Smooth muscle cell (in vitro differentiated cells): ENCODE measurements around the gene CAPN14. TPM values are rescaled to one million over a fixed set of nuclear protein-coding genes. Genes with fewer than 3 reads are reported as not detected.

Experiments used
- DNase-seq: peaks from one replicate; lab custom pipeline; 2025; ENCODE audit not compliant: unreplicated experiment; lab: John Stamatoyannopoulos, UW
- H2AFZ ChIP-seq: fragments of 200-600 bp; sonication (generic); 2 replicates; pipeline ENCODE4 v1.6.0; 2016; ENCODE audit warnings: antibody characterized with exemption, low read depth, mild to moderate bottlenecking
- H3F3A ChIP-seq: fragments of 200-600 bp; sonication (generic); 2 replicates; pipeline ENCODE4 v1.6.0; 2017; ENCODE audit warnings: antibody characterized with exemption, low read depth
- H3K27ac ChIP-seq: fragments of 200-600 bp; sonication (generic); 2 replicates; pipeline ENCODE4 v1.5.1; 2016; ENCODE audit warnings: low read depth, mild to moderate bottlenecking
- H3K27me3 ChIP-seq: fragments of 200-600 bp; sonication (generic); 2 replicates; pipeline ENCODE4 v1.6.1; 2016; ENCODE audit warnings: low read depth, mild to moderate bottlenecking
- H3K36me3 ChIP-seq: fragments of 200-600 bp; sonication (generic); 2 replicates; pipeline ENCODE4 v1.5.1; 2016; ENCODE audit warnings: low read depth
- H3K4me1 ChIP-seq: fragments of 200-600 bp; sonication (generic); 2 replicates; pipeline ENCODE4 v1.5.1; 2016; ENCODE audit warnings: low read depth
- H3K4me2 ChIP-seq: fragments of 200-600 bp; sonication (generic); 2 replicates; pipeline ENCODE4 v1.6.0; 2016; ENCODE audit warnings: mild to moderate bottlenecking
- H3K4me3 ChIP-seq: fragments of 200-600 bp; sonication (generic); 2 replicates; pipeline ENCODE4 v1.5.1; 2016; ENCODE audit warnings: mild to moderate bottlenecking
- H3K79me2 ChIP-seq: fragments of 200-600 bp; sonication (generic); 2 replicates; pipeline ENCODE4 v1.6.0; 2016; ENCODE audit warnings: low read depth, mild to moderate bottlenecking
- H3K9ac ChIP-seq: fragments of 200-600 bp; sonication (generic); 2 replicates; pipeline ENCODE4 v1.6.0; 2016; ENCODE audit warnings: low read depth
- H3K9me3 ChIP-seq: fragments of 200-600 bp; sonication (generic); replicated peaks from 2 replicates; pipeline ENCODE4 v1.5.1; 2016; ENCODE audit warnings: low read depth
- H4K20me1 ChIP-seq: fragments of 200-600 bp; sonication (generic); 2 replicates; pipeline ENCODE4 v1.6.0; 2016; ENCODE audit warnings: low read depth
- WGBS: methylation state at CpG from one replicate; pipeline ENCODE4 v1.1.7; 2016; ENCODE audit warnings: low lambda C conversion rate; 5-methylcytosine and 5-hydroxymethylcytosine counted together
- polyA plus RNA-seq: library from polyadenylated mRNA; unstranded; fragments of >200 nt; fragmentation: Nextera tagmentation; extraction: Ambion mirVana; gene quantifications from 2 replicates; pipeline ENCODE4 v1.2.1, GENCODE V29; 2016
- total RNA-seq: library from RNA; depleted of rRNA; stranded (reverse); fragments of >200 nt; gene quantifications from 2 replicates; pipeline ENCODE4 v1.2.3, GENCODE V29; 2014
- TF ChIP-seq, protein P1 (sequence below): fragments of 200-600 bp; sonication (generic); IDR thresholded peaks from 2 replicates; pipeline ENCODE4 v1.5.1; 2017; ENCODE audit warnings: borderline replicate concordance, mild to moderate bottlenecking, antibody characterized with exemption; ENCODE audit not compliant: insufficient read depth, poor library complexity, severe bottlenecking

The CAPN14 gene
- total and polyA plus RNA-seq, 2 experiments from 2014 or later, result 0.13 to 0.55 TPM

DNA sequence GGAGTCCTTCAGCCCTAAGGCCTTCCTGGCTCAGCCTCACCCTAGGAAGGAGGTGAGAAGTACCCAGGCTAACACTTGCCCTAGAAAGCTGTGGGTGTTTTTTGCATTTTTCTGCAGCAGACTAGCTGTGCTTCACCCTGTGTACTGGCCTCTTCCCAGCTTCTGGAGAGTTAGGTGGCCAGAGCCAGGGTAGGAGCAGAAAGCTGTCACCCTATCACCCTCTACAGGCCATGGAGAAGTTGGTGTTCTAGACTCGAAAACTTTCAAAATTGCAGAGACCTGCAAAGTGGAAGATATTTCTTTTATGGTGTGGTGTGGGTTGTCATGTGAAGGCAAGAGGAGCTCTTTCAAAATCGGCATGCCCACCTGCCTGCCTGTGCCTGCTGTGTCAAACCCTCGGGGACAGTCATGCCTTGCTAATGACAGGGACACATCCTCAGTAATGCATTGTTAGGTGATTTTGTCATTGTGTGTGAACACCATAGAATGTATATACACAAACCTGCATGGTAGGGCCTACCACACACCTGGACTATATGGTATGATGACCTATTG lies 46.4 kb upstream of the CAPN14 start:
- no peaks in the 10 kb centered on the region for H3K79me2 ChIP-seq
- TF ChIP-seq, protein P1, sequence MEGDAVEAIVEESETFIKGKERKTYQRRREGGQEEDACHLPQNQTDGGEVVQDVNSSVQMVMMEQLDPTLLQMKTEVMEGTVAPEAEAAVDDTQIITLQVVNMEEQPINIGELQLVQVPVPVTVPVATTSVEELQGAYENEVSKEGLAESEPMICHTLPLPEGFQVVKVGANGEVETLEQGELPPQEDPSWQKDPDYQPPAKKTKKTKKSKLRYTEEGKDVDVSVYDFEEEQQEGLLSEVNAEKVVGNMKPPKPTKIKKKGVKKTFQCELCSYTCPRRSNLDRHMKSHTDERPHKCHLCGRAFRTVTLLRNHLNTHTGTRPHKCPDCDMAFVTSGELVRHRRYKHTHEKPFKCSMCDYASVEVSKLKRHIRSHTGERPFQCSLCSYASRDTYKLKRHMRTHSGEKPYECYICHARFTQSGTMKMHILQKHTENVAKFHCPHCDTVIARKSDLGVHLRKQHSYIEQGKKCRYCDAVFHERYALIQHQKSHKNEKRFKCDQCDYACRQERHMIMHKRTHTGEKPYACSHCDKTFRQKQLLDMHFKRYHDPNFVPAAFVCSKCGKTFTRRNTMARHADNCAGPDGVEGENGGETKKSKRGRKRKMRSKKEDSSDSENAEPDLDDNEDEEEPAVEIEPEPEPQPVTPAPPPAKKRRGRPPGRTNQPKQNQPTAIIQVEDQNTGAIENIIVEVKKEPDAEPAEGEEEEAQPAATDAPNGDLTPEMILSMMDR, result no peak
- no peak overlapping the region for H3K4me2 ChIP-seq
- H3K4me1 ChIP-seq, result no peaks in the 10 kb centered on the region
- H2AFZ ChIP-seq, result no peak overlapping the region
- no peaks in the 10 kb centered on the region for H3F3A ChIP-seq
- no peak for DNase-seq
- no peaks in the 10 kb centered on the region for H4K20me1 ChIP-seq
- no peak overlapping the region for H3K9ac ChIP-seq
- WGBS, result 92% methylated on average over 3 of the region's 3 CpGs
- no peak overlapping the region for H3K4me3 ChIP-seq
- no peaks in the 10 kb centered on the region for H3K27me3 ChIP-seq
- no peak overlapping the region for H3K27ac ChIP-seq
- no peaks in the 10 kb centered on the region for H3K36me3 ChIP-seq
- no peaks in the 10 kb centered on the region for H3K9me3 ChIP-seq

DNA sequence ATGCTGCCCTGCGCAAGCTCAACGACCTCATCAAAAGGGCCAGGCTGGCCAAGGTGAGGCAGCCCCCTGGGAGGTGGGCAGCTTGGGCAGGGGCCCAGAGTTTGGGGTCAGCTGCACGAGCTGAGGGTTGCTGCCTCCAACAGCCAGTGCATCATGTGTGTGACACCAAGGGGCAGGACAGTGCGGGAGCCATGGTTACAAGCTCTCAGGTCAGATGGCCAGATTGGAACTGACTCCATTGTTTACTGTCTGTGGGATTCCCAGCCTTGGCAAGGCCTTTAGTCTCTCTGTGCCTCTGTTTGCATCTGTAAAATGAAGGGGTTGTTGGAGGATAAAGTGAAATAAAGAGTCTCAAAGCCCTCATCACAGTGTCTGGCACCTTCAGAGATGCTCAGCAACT lies 43.6 kb upstream of the CAPN14 start:
- DNase-seq, result no peak
- H3K27ac ChIP-seq, result no peak overlapping the region
- H3K4me1 ChIP-seq, result no peaks in the 10 kb centered on the region
- H3K9me3 ChIP-seq, result no peaks in the 10 kb centered on the region
- no peak overlapping the region for H3K4me2 ChIP-seq
- no peaks in the 10 kb centered on the region for H3F3A ChIP-seq
- no peak overlapping the region for H3K9ac ChIP-seq
- H2AFZ ChIP-seq, result no peak overlapping the region
- no peak overlapping the region for H3K4me3 ChIP-seq
- WGBS, result 93% methylated on average over 4 of the region's 4 CpGs
- no peaks in the 10 kb centered on the region for H3K27me3 ChIP-seq
- H3K36me3 ChIP-seq, result no peaks in the 10 kb centered on the region
- peaks cover 14% of the 10 kb centered on the region for H4K20me1 ChIP-seq
- TF ChIP-seq, protein P1, result no peak
- H3K79me2 ChIP-seq, result no peaks in the 10 kb centered on the region

DNA sequence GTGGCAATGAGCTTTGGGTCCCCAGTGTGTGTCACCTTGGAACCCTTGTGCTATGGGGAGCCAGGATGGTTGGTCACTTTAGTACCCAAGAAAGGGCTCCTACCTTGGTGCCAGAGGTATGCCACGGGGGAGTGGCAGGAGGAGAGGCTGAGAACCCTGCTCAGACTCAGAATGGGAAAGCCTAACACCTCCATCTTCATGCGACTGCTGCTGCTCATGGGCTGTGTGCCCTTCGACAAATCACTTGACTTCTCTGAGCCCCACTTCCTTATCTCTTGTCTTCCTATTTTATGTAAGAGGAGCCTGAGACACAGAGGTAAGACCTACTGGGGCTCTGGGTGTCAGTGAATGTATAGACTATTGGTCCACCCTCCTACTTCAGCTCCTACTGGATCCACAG lies 41.8 kb upstream of the CAPN14 start:
- H3K4me1 ChIP-seq, result no peaks in the 10 kb centered on the region
- no peak overlapping the region for H2AFZ ChIP-seq
- DNase-seq, result no peak
- peaks cover 20% of the 10 kb centered on the region for H4K20me1 ChIP-seq
- H3K36me3 ChIP-seq, result no peaks in the 10 kb centered on the region
- H3K4me3 ChIP-seq, result no peak overlapping the region
- no peaks in the 10 kb centered on the region for H3F3A ChIP-seq
- no peak overlapping the region for H3K4me2 ChIP-seq
- no peak overlapping the region for H3K9ac ChIP-seq
- H3K27ac ChIP-seq, result no peak overlapping the region
- no peaks in the 10 kb centered on the region for H3K79me2 ChIP-seq
- 100% methylated on average over 3 of the region's 3 CpGs for WGBS
- no peaks in the 10 kb centered on the region for H3K9me3 ChIP-seq
- no peaks in the 10 kb centered on the region for H3K27me3 ChIP-seq
- TF ChIP-seq, protein P1, result no peak

DNA sequence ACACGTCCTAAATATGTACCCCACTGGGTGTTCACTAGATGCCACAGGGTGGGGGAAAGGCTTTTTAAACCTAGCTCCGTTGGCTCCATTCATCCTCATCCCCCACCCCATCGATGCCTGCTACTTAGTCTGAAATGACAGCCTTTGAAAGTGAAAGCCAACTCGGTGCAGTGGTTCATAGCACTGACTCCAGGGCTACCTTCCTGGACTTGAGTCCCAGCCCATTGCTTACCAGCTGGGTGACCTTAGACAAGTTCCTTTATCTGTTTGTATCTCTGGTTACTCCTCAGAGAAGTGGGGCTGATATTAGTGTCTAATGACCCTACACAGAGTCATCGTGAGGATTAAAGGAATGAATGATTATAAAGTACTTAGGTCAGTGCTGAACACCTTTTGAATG lies 41.0 kb upstream of the CAPN14 start:
- H3K36me3 ChIP-seq, result no peaks in the 10 kb centered on the region
- peaks cover 22% of the 10 kb centered on the region for H4K20me1 ChIP-seq
- no peaks in the 10 kb centered on the region for H3K4me1 ChIP-seq
- H3K27me3 ChIP-seq, result no peaks in the 10 kb centered on the region
- no peak overlapping the region for H3K27ac ChIP-seq
- no peaks in the 10 kb centered on the region for H3F3A ChIP-seq
- DNase-seq, result no peak
- no peak overlapping the region for H3K4me2 ChIP-seq
- no peaks in the 10 kb centered on the region for H3K79me2 ChIP-seq
- no peak overlapping the region for H3K4me3 ChIP-seq
- TF ChIP-seq, protein P1, result no peak
- no peak overlapping the region for H2AFZ ChIP-seq
- WGBS, result 86% methylated on average over 5 of the region's 5 CpGs
- no peaks in the 10 kb centered on the region for H3K9me3 ChIP-seq
- no peak overlapping the region for H3K9ac ChIP-seq
